GM18498 (cell line): ENCODE data around the gene PRAMEF15.
"Not testable (repeated sequence)": the region's sequence is repeated elsewhere in the genome, so short reads cannot be mapped to it uniquely, and the experiment has no call there.

Experiments
- ATAC-seq: cut with Tn5 transposase; IDR thresholded peaks from one replicate; pipeline ENCODE4 v1.9.1; 2021; ENCODE audit warnings: mild to moderate bottlenecking, moderate library complexity; ENCODE audit not compliant: unreplicated experiment

PRAMEF15 gene

GRCh38 chr1:13315281-13315680 is at the start of gene PRAMEF15:
Gene PRAMEF15 (plus strand): TSS chr1:13315581. CDS start chr1:13318408, 2,827 bp downstream.
- ATAC-seq: not testable (repeated sequence)

- ATAC-seq: not testable (repeated sequence)
Observed at GRCh38 chr1:13277016-13277415, 38.4 kb upstream of the PRAMEF15 start.

GRCh38 chr1:13279617-13280016 is 35.8 kb upstream of the PRAMEF15 start:
- ATAC-seq: not testable (repeated sequence)

- ATAC-seq: not testable (repeated sequence)
Observed at GRCh38 chr1:13285037-13285436, 30.3 kb upstream of the PRAMEF15 start, which contains the start of gene PRAMEF8. Gene PRAMEF8 (minus strand): TSS chr1:13285137. CDS start chr1:13284091, 1,046 bp downstream.

- not testable (repeated sequence) for ATAC-seq
Observed at GRCh38 chr1:13289030-13289429, 26.4 kb upstream of the PRAMEF15 start.

- ATAC-seq: not testable (repeated sequence)
Observed at GRCh38 chr1:13297216-13297931, 18.0 kb upstream of the PRAMEF15 start.

GRCh38 chr1:13298699-13299098 is 16.7 kb upstream of the PRAMEF15 start:
- ATAC-seq: not testable (repeated sequence)

- ATAC-seq: not testable (repeated sequence)
Observed at GRCh38 chr1:13302197-13302596, 13.2 kb upstream of the PRAMEF15 start.

- ATAC-seq: not testable (repeated sequence)
Observed at GRCh38 chr1:13303239-13303638, 12.1 kb upstream of the PRAMEF15 start, which contains the start of gene PRAMEF33. Gene PRAMEF33 (plus strand): TSS chr1:13303539. CDS start chr1:13305955, 2,416 bp downstream.

GRCh38 chr1:13342496-13342895 is 27.1 kb downstream of the PRAMEF15 start:
- ATAC-seq: not testable (repeated sequence)

- not testable (repeated sequence) for ATAC-seq
Observed at GRCh38 chr1:13347034-13347433, 31.7 kb downstream of the PRAMEF15 start, which contains the start of gene PRAMEF14. Gene PRAMEF14 (minus strand): TSS chr1:13347134. CDS start chr1:13345314, 1,820 bp downstream.

- ATAC-seq: not testable (repeated sequence)
Observed at GRCh38 chr1:13353476-13353875, 38.1 kb downstream of the PRAMEF15 start.

- ATAC-seq: not testable (repeated sequence)
Observed at GRCh38 chr1:13354475-13354874, 39.1 kb downstream of the PRAMEF15 start.

- ATAC-seq: not testable (repeated sequence)
Observed at GRCh38 chr1:13356774-13357173, 41.4 kb downstream of the PRAMEF15 start.

GRCh38 chr1:13362364-13362763 is 47.0 kb downstream of the PRAMEF15 start:
- not testable (repeated sequence) for ATAC-seq

- not testable (repeated sequence) for ATAC-seq
Observed at GRCh38 chr1:13364928-13365327, 49.5 kb downstream of the PRAMEF15 start.

GRCh38 chr1:13366536-13366935 is 51.2 kb downstream of the PRAMEF15 start:
- ATAC-seq: not testable (repeated sequence)

GRCh38 chr1:13368544-13368943 is 53.2 kb downstream of the PRAMEF15 start:
- not testable (repeated sequence) for ATAC-seq
